GM21526 (cell line): ENCODE measurements around the gene LINGO1.

Source experiments
- ATAC-seq: cut with Tn5 transposase; IDR thresholded peaks from one replicate; pipeline ENCODE4 v1.9.1; 2021; ENCODE audit warnings: moderate library complexity; ENCODE audit not compliant: unreplicated experiment, low FRiP score

Gene LINGO1

GRCh38 chr15:77633134-77633912, 611 bp upstream of the LINGO1 start:
- peak; percentile 55 for ATAC-seq

- ATAC-seq, result no peak
Observed at GRCh38 chr15:77631745-77632533, 773 bp downstream of the LINGO1 start.

GRCh38 chr15:77630956-77631744, 1.6 kb downstream of the LINGO1 start:
- no peak for ATAC-seq

DNA sequence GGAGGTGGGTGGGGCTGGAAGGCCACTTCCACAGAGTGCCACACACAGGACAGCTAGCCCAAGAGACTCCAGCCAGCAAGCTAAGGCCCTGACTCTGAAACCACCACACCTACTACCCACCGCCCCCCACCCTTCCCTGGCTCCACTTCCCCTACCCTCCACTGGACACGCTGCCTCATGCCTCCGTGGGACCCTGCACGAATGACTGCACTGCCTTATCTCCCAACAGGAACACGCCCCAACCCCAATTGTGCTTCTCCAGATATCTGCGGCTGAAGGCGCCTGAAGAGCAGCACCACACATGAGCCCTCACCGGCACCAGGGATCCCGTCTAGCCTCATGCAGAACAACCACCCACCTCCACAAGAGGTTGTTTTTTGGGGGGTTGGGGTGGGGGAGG, 2.7 kb downstream of the LINGO1 start:
- no peak for ATAC-seq

- ATAC-seq, result no peak
Observed at GRCh38 chr15:77629070-77630030, 3.4 kb downstream of the LINGO1 start.

GRCh38 chr15:77628010-77628409, 4.7 kb downstream of the LINGO1 start:
- ATAC-seq, result no peak

DNA sequence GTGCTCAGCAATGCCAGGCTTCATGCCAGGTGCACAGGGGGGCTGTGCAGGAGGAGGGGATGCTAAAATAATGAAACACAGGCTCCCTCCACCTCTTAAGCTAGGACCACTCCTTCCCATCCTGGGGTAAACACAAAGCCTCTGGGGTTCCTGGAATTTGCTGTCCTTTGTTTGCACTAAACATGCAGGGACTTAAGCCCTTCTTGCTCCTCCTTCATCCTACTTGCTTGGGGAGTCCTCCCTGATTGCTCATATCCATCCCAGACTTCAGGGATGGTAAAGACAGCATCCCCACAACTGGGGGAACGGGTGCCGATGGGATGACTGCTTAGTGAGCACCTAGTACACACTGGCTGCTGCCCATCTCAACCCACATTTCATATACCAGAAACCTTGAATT, 5.1 kb downstream of the LINGO1 start:
- no peak for ATAC-seq

DNA sequence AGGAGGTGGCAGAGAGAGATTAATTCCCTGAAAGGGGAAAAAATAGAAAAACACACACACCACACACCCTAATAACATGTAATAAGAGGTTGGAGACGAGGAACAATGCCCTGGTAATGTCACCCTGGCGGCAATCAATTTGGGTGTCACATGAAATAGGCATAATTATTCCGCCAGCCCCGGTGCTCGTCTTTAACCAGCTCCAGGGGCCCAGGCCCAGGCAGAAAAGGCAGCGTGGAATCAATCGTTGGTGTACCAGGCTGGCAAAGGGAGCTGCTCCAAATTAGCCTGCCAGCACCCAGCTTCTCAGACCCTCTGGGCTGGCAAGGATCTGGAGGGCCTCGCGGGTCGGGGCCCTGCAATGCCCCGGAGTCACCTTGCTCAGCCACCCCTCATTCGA, 5.6 kb downstream of the LINGO1 start:
- ATAC-seq, result no peak

GRCh38 chr15:77626002-77626401, 6.7 kb downstream of the LINGO1 start:
- no peak for ATAC-seq

GRCh38 chr15:77625376-77625775, 7.3 kb downstream of the LINGO1 start:
- ATAC-seq, result no peak

DNA sequence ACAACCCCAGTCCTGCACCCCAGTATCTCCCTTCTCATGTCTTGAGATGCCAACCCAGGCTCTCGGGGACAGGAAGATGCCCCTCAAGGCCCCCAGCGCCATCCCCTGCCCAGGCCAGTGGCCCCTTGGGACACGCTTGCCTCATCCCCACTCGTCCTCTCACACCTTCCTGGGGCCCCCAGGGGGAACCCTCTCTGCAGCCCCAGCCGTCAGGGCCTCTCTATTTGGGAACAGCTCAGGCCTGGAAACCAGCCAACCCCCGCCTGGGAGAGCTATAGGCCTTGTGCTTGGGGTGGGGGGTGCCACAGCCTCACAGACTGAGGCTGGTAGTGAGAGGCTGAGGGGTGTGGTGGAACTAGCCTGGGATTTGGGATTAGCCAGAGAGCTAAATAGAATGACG, 7.8 kb downstream of the LINGO1 start:
- ATAC-seq, result no peak

DNA sequence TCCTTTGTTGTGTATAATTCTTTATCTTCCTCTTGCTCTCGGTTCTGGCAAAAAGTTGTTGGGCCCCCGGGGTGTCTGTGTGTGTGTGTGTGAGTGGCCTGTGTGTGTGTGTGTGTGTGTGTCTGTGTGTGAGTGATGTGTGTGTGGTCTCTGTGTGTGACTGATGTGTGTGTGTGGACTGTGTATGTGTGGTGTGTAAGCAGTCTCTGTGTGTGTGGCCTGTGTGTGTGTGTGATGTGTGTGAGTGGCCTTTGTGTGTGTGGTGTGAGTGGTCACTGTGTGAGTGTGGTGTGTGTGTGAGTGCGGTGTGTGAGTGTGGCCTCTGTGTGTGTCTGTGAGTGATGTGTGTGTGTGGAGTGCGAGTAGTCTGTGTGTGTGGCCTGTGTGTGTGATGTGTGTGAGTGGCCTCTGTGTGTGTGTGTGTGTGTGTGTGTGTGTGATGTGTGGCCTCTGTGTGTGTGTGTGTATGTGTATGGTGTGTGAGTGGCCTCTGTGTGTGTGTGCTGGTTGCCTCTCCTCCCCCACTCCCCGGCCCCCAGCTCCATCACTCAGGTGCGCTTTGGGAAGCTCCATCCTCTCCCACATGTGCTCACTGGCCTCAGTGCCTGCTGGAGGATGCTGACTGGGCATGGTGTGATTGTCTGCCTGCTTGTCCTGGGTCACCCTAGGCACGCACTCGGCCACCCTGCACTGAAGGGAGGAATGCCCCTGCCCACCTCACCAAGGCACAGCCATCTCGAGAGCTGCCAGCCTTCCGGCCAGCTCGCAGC, 8.8 kb downstream of the LINGO1 start:
- ATAC-seq, result no peak

GRCh38 chr15:77622934-77623754, 9.6 kb downstream of the LINGO1 start:
- ATAC-seq, result no peak

DNA sequence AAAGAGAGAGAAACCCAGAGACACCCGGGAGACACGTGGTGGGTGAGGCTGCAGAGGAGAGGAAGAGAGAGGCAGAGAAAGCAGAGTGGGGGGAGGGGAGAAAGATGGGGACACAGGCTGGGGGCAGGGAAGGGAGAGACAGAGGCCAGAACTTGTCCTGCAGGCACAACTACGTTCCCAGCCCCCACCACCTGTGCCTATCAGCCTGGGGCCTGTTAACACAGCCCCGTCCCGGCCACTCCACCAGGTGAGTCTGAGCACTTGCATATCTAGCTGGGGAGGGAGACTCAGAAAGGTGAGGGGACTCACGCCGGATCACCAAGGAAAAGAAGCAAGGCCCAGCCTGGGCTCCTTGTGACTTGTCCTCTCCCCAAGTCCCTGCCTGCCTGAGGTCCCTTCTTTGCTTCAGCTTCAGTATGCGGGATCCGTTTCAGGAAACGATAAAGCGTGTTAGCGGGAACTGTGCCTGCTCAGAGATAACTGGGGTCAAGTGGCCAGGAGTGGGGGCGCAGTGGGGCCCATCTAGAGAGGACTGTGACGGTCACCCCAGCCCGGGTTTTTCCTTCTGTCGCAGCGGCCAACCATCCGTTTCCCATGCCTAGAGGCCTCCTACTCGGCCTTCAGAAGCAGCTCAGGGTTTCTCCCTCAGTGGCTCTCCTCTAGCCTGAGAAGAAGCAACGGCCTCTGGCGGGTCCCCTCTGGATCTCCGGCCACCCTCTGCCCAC, 10.3 kb downstream of the LINGO1 start:
- no peak for ATAC-seq

DNA sequence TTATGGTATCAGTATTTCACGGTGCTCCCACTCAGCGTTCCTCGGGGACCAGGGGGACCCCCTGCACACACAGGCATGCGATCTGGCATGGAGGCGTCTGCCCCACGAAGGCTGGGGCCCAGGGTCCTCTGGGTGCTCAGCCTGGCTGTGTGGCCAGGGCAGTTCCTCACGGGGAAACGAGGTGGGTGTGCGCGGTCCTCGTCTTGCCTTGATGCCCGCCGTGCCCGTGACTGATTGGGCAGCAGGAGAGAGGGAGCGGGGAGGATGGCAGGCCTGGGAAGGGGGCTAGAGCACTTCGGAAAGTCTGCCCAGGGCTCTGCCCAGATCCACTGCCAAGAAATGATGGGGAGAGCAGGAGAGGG, 10.9 kb downstream of the LINGO1 start:
- no peak for ATAC-seq

GRCh38 chr15:77620960-77621647, 11.6 kb downstream of the LINGO1 start:
- ATAC-seq, result no peak

GRCh38 chr15:77620297-77620696, 12.4 kb downstream of the LINGO1 start:
- no peak for ATAC-seq
